HG02973 (cell line): ENCODE results near the gene CPEB3.
"Not testable (repeated sequence)": the region's sequence is repeated elsewhere in the genome, so short reads cannot be mapped to it uniquely, and the experiment has no call there.

Source experiments
- ATAC-seq: cut with Tn5 transposase; IDR thresholded peaks from one replicate; pipeline ENCODE4 v1.9.1; 2021; ENCODE audit warnings: moderate library complexity; ENCODE audit not compliant: unreplicated experiment

Gene CPEB3

GRCh38 chr10:92149261-92149660 lies 141.6 kb downstream of the CPEB3 start:
- no peak for ATAC-seq

GRCh38 chr10:92146781-92147180 lies 144.1 kb downstream of the CPEB3 start:
- ATAC-seq: no peak

- ATAC-seq: no peak
Measured at GRCh38 chr10:92146107-92146506, 144.8 kb downstream of the CPEB3 start.

- ATAC-seq: peak; percentile 64
Measured at GRCh38 chr10:92142949-92143348, 147.9 kb downstream of the CPEB3 start.

GRCh38 chr10:92142512-92142911 lies 148.4 kb downstream of the CPEB3 start:
- ATAC-seq: peak; percentile 4

- not testable (repeated sequence) for ATAC-seq
Measured at GRCh38 chr10:92141147-92141546, 149.7 kb downstream of the CPEB3 start.

GRCh38 chr10:92134049-92134448 lies 156.8 kb downstream of the CPEB3 start:
- ATAC-seq: not testable (repeated sequence)

- no peak for ATAC-seq
Measured at GRCh38 chr10:92131275-92131820, 159.5 kb downstream of the CPEB3 start.

- ATAC-seq: no peak
Measured at GRCh38 chr10:92130622-92131274, 160.1 kb downstream of the CPEB3 start.

- no peak for ATAC-seq
Measured at GRCh38 chr10:92126100-92126650, 164.7 kb downstream of the CPEB3 start.

GRCh38 chr10:92125144-92125543 lies 165.7 kb downstream of the CPEB3 start:
- ATAC-seq: no peak

GRCh38 chr10:92124616-92125143 lies 166.2 kb downstream of the CPEB3 start:
- no peak for ATAC-seq

- no peak for ATAC-seq
Measured at GRCh38 chr10:92124020-92124419, 166.9 kb downstream of the CPEB3 start.

GRCh38 chr10:92122941-92123450 lies 167.9 kb downstream of the CPEB3 start:
- ATAC-seq: no peak

- ATAC-seq: no peak
Measured at GRCh38 chr10:92121686-92122492, 169.0 kb downstream of the CPEB3 start.

GRCh38 chr10:92119340-92119739 lies 171.5 kb downstream of the CPEB3 start:
- no peak for ATAC-seq

- not testable (repeated sequence) for ATAC-seq
Measured at GRCh38 chr10:92114917-92115316, 176.0 kb downstream of the CPEB3 start.

GRCh38 chr10:92113911-92114600 lies 176.8 kb downstream of the CPEB3 start:
- no peak for ATAC-seq

- ATAC-seq: no peak
Measured at GRCh38 chr10:92112462-92112861, 178.4 kb downstream of the CPEB3 start.

GRCh38 chr10:92111336-92111939 lies 179.4 kb downstream of the CPEB3 start:
- ATAC-seq: no peak
